Right forelimb (tissue), 1 donor: ENCODE results near the gene PITPNC1.

Experiments used
- DNase-seq: peaks from one replicate; pipeline ENCODE4 v3.0.0-alpha.2; 2018

PITPNC1 gene

DNA sequence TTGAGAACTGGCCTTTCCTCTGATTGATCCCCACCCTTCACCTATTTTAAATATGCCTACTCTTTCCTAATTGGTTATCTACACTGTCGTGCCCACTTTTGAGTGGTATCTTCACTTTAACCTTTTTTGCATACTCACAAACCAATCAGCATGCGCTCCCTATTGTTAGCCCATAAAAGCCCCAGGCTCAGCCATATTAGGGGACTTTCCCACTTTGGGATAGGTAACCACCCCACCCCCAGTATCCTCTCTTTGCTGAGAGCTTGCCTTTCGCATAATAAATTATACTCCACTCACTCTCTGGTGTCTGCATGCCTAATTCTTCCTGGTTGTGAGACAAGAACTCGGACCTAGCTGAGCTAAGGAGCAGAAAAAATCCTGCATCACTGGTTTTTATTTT is 281.2 kb downstream of the PITPNC1 start:
- DNase-seq: no peak

DNA sequence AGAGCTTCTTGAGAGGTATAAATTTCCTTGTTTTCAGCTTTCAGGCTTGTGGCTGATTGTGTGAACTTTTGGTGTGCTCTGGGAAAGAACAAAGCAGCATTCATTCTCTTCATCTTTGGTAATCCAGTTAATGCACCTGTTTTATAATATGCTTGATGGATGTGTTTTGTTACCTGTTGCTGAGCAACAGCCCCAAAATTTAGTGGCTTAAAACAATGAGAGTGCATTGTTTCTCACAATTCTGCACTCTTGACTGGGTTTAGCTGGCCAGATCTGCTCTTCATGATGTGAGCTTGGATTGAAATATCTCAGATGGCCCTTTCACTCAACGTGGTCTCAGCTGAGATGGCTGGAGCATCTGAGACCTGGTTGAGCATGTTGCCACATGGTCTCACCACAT is 281.9 kb downstream of the PITPNC1 start:
- no peak for DNase-seq

DNA sequence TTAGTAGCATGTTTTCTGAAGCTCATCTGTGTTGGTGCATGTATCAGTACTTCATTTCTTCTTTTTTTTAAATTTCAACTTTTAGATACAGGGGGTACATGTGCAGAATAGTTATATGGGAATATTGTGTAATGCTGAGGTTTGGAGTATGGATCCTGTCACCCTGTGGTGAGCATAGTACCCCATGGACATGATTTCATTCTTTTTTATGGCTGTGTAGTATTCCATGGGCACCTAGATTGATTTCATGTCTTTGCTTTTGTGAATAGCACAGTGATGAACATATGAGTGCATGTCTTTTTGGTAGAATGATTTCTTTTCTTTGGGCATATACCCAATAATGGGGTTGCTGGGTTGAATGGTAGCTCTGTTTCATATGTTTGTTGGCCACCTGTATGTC is 285.6 kb downstream of the PITPNC1 start:
- DNase-seq: no peak

DNA sequence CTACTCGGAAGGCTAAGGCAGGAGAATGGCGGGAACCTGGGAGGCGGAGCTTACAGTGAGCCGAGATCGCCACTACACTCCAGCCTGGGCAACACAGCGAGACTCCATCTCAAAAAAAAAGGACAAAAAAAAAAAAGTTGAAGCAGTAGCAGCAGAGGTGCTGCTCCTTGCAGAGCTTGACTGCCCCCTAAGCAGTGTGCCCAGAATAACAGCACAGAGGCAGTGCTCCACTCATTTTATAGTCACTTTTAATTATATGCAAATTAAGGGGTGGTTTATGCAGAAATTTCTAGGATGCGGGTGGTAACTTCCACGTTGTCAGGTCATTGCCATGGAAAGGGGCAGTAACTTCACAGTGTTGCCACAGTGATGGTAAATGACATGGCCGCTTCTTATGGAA is 286.4 kb downstream of the PITPNC1 start:
- no peak for DNase-seq

DNA sequence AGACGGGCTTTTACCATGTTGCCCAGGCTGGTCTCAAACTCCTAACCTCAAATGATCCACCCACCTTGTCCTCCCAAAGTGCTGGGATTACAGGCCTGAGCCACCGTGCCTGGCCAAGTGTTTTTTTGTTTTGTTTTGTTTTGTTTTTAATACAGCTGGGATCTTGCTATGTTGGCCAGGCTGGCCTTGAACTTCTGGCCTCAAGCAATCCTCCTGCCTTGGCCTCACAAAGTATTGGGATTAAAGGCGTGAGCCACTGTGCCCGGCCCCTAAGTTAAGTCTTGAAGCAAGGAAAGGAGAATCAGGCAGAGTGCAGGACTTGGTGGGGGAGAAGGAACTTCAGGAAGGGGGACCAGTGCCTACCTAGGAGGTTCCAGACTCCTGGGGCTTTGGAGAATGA is 288.9 kb downstream of the PITPNC1 start:
- no peak for DNase-seq

DNA sequence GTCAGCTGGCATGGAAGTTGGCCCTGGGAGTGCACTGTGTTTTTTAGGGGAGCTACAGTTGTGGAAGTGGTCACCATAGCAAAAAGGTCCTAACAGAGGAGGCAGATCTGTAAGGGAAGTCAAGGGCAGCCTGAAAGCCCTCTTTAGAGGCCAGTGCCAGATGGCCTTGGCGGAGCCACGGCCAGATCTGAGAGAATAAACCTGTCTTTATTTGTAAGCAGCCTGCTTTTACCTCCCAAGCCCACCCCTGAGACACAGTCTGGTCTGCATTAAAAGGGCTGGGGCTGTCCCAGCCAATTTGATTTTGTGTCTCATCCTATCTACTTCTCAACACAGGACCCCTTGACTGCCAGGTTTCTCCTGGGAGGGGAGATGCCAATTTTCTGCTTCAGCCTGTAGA is 289.6 kb downstream of the PITPNC1 start:
- no peak for DNase-seq

DNA sequence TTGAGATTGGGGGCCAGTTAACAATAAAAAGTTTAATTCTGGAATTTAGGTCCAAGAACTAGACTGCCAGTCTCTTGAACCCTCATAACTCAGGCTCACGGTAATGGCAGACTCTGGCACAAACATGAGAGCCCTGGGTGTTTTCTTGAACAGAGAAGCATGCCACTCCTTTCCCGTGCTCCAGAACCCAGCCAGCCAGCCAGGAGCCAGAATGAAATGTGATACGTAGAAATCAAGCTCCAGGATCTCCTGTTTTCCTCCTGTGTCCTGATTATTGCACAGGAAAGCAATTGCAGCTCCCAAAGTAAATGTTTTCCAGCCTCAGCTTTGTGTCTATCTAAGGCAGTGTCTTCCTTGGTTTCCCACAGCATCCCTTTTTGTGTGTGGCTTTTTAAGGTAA is 294.4 kb downstream of the PITPNC1 start:
- DNase-seq: no peak

DNA sequence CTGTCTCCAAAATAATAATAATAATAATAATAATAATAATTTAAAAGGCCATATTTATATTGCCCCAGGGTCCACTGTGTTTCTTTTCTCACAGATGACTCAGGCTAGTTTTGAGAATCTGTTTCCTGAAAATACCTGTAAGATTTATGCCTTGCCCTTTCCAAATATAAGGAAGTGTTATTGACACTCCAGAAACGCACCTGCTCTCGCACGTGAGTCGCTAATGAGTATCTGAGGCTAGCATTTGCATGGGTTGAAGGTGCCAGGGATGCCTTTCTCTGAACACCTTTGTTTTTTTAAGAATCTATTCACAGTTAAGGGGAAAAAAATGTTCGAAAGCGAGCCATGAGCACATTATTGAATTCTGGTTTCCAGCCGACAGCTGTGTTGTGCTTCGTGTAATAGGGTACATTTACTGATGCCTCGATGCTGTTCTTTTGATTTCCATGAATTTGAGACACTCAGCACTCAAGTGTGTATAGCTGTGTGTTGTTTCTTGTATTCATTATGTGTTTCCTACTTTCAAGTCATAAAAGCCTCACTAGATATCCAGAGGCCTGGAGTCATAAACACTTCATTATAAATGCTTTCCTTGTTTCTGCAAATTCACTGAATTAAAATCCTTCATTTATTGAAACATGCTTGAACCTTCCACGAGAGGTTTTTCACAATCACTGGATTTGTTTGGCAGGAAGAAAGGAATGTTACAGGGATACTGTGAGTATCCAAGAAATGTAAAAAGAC is 295.7 kb downstream of the PITPNC1 start:
- no peak for DNase-seq

DNA sequence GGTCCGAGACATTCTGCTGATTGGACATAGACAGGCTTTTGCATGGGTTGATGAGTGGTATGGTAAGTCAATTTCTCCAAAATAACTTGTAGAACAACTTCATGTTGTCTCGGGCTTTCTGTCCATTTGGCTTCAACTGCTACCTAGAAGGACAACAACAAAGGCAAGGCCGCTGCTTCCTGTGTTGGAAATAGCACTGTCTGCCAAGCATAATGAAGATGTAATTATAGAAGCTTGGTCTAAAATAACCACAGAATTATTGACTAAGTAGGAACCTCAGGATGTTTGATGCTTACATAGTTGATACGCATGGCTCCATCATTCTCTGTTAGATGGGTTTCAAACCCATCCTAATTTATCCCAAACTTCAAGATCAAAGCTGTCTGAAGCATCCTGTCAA is 298.4 kb downstream of the PITPNC1 start:
- no peak for DNase-seq

DNA sequence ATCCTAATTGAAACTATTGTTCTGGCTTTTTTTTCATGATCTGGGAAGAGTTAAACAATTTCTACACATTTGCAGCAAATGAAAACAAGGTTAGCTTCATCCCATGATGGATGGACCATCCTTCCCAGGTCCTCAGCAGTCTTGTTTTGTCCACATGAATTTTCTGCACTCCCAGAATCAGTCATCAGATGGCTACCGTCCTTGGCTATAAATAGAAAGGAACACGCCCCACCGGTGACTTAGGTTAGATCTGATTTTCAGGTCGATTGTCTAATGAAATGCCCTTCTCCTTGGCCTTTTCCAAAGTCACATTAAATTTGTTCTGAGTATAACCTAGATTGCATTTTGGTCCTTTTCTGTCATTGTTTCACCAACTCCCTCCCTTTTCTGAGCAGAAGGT is 299.2 kb downstream of the PITPNC1 start:
- DNase-seq: no peak

DNA sequence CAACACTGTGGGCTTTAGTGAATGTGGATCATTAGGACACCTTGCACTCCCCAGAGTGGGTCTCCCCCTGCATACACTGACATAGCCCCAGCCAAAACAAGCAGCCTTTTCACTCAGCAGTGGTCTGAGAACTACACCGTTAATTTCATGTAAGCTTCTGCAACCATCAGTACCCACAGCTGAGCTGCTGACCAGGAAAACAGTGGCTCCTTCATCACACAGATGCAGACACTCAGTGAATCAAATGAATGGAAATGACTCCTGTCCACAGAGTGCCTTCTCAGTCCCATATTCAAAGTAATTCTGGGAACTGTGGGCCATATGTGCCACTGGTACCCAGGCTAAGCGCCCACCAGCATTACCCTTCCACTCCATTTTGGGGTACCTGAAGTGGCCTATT is 301.3 kb downstream of the PITPNC1 start:
- DNase-seq: no peak

DNA sequence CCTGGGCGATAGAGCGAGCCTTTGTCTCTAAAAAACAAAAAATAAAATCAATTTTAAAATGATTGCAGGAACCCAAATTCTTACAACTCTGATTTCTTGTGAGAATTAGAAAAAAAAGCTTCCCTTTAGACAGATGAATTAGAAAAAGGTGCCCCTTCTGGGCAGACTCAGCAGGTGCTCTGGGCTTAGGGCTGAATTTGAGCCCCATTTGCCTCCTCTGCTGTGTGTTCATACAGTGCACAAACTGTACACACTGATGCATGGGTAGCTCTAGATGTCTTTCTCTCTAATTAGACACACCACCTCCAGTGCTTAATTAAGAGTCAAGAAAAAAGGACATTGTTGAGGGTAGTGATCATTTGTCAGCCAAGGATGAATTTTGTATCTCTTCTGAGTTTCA is 302.1 kb downstream of the PITPNC1 start:
- DNase-seq: no peak

DNA sequence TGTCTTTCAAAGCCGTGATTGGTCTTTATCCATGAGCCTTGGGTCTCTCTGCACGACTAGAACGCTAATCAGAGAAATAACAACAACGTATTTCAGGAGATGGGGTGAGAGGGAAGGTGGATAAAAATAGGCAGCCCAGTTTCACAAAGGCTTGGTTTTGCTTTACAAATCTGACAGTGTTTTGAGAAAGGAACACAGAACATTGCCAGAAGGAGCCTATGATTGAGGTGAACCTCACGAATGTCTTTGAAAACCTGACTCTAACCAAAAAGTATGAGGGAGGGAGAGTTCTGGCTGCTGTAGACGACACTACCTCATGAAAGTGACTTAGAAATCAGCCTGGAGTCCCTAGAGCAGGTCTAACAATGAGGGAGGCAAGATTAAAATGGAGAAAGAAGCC is 302.6 kb downstream of the PITPNC1 start:
- no peak for DNase-seq

DNA sequence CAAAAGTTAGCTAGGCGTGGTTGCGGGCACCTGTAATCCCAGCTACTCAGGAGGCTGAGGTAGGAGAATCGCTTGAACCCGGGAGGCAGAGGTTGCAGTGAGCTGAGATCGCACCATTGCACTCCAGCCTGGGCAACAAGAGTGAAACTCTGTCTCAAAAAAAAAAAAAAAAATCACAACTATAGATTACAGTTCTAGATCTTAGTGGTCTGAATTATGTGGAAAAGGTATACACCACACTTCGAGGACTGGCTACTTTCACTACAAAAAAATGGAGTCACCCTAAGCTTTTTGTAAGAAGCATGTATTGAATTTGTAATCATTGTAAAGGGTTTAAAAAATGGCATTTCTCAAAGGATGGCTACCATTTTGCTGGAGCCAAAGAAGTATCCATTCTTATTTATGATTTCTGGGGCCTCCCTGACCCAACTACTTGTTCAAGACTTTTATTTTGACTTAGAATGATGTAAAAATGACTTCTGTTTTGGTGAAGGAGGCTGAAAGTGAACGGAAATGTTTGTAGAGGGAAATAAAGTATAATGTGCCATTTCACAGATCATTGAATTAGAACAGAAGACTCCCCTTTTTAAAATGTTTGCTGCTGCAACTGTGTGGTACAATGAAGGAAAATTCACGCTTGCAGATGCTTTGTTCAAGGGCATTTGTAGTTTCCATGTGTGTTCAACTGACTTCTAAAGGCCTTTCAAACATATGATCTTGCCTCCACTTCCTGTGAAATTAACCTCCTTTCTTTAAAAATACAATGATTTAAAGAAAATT is 303.6 kb downstream of the PITPNC1 start:
- DNase-seq: no peak

DNA sequence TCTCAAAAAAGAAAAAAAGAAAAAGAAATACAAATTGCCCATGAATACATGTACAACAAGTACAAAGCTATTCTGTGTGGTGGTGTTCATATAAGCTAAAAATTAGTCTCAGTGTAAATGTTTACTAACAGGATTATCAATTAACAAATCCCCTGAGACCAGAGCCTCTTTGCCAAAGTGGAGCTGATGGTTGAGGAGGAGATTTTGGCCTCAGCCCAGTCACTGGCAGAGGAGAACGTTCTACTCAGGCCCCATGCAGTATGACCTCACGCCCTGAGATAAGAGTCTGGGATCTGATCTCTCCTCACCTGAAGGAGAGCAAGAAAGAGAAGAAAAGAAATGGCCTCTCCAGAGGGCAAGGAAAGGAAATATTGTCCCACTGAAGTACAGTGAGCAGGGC is 305.1 kb downstream of the PITPNC1 start:
- no peak for DNase-seq

DNA sequence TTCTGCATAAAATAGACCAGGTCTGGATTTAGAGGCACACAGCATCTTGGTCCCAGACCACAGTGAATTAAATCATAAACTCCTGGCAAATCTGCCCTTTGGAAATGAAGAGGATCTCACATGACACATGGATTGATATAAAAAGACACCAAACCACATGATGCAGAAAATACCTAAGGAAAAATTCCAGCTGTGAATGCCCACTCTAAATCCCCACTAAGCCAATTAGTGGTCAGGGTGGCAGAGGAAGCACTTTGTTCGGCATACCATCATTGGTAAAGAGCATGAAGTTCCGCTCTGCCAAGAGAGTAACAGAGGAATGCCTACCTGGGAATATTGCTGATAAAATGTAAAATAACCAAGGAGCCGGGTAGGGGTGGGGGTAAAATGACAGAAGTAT is 308.3 kb downstream of the PITPNC1 start:
- no peak for DNase-seq

DNA sequence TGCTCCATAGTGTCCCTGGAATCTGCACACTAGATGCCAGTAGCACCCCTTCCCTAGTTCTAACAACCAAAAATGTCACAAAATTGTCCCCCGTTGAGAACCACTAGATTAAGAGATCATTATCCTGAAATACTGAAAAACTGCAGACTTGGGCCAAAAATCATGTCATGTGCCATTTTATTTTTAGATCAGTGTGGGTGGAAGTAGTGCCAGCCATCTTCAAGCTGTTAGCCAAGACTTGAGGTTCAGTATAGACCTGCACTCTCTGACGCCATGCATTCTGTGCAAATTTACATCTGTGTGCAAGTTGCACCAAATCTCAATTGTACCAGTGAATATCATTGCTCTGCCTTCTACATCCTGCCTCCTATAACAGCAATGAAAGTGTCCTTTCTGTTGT is 309.2 kb downstream of the PITPNC1 start:
- no peak for DNase-seq

DNA sequence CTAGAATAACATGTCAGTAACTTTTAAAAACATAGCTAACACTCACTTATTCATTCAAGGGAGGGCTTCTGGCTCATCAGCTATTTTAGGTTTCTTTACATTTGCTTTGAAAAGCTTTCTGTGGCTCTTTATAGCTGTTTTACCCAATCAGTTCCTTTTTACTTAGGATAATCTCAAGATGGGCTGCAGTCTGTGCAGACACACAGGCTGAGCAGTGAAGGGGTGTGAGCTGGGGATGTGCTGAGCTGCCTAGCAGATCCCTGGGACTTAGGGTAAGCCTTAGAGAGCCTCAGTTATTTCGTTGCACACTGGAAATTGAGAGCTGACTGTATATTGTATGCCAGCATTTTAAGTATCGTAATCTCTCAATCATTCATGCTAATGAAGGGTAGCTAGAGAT is 310.4 kb downstream of the PITPNC1 start:
- no peak for DNase-seq

DNA sequence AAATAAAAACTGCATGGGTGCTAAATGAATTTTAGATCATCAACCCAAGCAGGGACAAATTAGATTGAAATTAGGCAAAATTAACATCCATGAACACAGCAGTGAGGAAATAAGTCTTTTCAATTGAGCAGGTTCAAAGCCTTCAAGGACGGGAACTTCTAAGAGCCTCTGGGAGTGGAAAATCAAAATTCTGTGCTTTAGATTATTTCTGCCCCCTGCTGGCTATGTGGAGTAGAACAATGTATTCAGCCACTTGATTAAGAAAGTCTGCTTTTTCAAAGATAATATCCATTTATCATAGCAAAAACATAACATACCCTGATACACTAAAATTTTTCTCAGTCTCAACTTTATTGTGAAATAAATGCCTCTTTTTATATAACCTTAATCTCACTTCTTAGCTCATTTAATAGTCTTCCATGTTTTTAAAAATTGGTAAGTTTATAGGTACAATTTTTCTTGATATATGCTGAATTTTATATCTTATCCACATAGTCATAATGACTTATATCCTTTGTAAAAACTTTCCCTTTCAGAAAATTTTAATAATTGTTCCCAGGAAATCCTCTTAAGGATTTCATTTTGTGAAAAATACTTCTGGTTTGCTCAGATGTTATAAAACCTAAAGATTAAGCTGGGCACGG is 312.6 kb downstream of the PITPNC1 start:
- DNase-seq: no peak

DNA sequence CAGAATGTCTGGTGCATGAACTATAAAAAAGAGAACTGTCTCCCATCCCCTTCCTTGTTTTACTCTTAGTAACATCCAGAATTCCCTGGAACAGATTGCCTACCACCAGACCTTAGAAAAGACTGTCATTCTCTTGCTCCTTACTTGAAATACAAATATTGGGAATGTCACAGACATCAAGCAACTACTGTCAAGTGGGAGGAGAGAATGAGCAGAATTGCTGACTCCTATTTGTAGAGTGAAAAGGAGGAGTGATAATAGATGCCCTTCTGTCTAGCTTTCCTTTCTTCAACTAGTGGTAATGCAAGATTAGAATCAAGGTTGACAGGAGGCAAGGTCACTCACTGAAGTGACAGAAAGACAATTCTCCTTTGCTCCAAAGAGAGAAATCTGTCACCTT is 316.7 kb downstream of the PITPNC1 start:
- DNase-seq: no peak

DNA sequence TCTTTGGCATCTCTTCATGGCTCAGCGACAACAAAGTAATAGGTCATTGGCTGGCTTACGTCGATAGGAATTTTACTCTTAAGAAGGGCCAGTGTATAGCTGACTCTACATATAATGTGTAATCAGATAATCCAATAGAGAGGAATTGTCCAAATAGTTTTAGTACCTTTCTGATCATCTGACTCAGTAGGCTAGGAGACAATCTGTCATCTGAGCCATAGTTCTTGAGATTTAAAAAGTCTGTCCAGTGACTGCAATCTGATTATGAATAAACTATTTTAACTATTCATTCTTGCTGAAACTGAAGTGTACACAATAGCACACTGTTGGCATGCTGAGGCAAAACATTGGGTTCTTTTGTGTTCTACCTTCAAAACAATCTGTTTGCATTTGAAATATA is 319.3 kb downstream of the PITPNC1 start:
- DNase-seq: no peak

DNA sequence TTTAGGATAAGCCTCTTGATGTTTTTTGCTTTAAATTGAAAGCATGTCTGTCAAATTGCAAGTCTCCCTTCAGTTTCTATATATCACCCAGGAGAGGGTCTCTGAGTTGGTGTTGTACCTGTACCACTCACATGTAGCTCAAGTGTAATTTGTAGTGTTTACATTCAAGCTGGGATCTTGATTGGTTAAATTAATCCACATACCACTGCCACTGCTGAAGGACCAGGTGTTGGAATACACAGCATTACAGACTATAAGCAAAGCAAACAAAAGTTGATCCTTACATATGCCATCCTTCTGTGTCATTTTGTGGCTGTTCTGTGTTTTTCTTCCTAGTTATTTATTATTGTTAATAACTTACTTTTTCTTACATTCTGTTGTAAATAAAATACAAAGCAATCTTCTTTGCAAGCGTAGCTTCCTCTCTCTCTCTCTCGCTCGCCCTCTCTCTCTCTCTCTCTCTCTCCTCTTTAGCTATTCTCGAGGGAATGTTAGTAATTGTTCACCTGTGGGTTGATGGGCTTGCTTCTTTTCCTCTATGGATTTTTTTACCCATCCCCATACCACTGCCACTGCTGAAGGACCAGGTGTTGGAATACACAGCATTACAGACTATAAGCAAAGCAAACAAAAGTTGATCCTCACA is 319.9 kb downstream of the PITPNC1 start:
- DNase-seq: no peak

DNA sequence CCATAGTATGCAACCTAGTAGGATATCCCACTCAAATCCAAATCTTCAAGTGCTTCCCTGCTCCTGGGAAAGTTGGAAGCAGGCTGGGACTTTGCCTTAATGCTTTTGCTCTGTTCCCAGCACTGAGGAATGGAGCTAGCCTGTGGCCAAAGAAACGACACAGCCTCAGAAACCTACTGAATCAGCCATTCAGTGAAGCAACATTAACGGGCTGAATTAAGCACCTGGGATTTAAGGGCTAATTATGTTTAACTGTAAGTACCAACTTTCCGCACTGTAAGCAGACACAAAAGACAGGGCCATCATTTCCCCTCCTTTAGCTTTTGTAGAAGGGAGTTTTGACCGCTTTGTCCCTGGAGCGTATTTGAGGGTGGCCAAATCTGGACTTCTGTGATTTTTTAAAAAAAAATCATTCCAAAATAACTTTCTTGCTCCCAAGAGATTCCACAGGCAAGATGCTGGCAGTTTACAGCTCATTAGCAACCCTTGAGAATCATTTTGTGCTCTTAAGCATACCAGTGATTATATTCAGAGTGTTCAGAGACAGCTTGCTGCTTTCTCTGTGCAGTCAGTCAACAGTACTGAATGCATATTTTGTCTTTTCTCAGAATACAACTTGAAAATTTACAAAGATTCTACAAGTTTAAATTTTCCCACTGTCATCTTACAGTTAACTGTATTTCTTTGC is 323.1 kb downstream of the PITPNC1 start:
- no peak for DNase-seq
